HepG2 (cell line): ENCODE results near the gene RPL22L1. TPM values are rescaled to one million over a fixed set of nuclear protein-coding genes. Genes with fewer than 3 reads are reported as not detected.

Experiments used
- BRD4 ChIP-seq: sonication (generic); formaldehyde crosslinking; IDR thresholded peaks from 2 replicates; pipeline ENCODE4 v1.4.0; 2020; ENCODE audit warnings: missing genetic modification reagents
- BRF2 ChIP-seq: sonication (generic); formaldehyde crosslinking; IDR thresholded peaks from 2 replicates; pipeline ENCODE4 v1.8.1; 2022; ENCODE audit warnings: mild to moderate bottlenecking, missing genetic modification reagents
- EED ChIP-seq: sonication (generic); formaldehyde crosslinking; IDR thresholded peaks from 2 replicates; pipeline ENCODE4 v1.5.0; 2020; ENCODE audit warnings: mild to moderate bottlenecking, missing genetic modification reagents
- ETV5 ChIP-seq: IDR thresholded peaks from 2 replicates; pipeline ENCODE4 v1.6.1; 2018; ENCODE audit warnings: missing biosample characterization, missing genetic modification reagents, inconsistent platforms, borderline replicate concordance
- IKZF1 ChIP-seq: fragments of 450-650 bp; IDR thresholded peaks from 2 replicates; pipeline ENCODE4 v1.7.1; 2016
- MED8 ChIP-seq: sonication (generic); formaldehyde crosslinking; IDR thresholded peaks from 2 replicates; pipeline ENCODE4 v1.8.1; 2023; ENCODE audit warnings: mild to moderate bottlenecking, missing genetic modification reagents; ENCODE audit not compliant: insufficient replicate concordance
- MIXL1 ChIP-seq: IDR thresholded peaks from 2 replicates; pipeline ENCODE4 v1.6.1; 2016
- NR2F1 ChIP-seq, 2 experiments: fragments of 450-650 bp in 1 of 2; formaldehyde crosslinking in 1 of 2; IDR thresholded peaks; 2 replicates each; pipeline versions ENCODE4 v1.5.0 to v1.6.1; 2016 to 2020; ENCODE audit warnings: mild to moderate bottlenecking in 1 of 2, missing compliant biosample characterization in 1 of 2, missing genetic modification reagents in 1 of 2, moderate library complexity in 1 of 2
- PHF5A ChIP-seq: IDR thresholded peaks from one replicate; pipeline ENCODE4 v1.6.1; 2018; ENCODE audit warnings: low read depth, missing genetic modification reagents; ENCODE audit not compliant: unreplicated experiment
- SP140L ChIP-seq: sonication (generic); formaldehyde crosslinking; IDR thresholded peaks from 2 replicates; pipeline ENCODE4 v1.4.0; 2020; ENCODE audit warnings: missing genetic modification reagents, borderline replicate concordance
- ZBTB26 ChIP-seq: IDR thresholded peaks from 2 replicates; pipeline ENCODE4 v1.6.1; 2016; ENCODE audit warnings: missing compliant biosample characterization, missing genetic modification reagents, borderline replicate concordance
- ZHX1 ChIP-seq: sonication (generic); formaldehyde crosslinking; IDR thresholded peaks from 2 replicates; pipeline ENCODE4 v1.8.1; 2022; ENCODE audit warnings: low read depth, mild to moderate bottlenecking, missing genetic modification reagents
- ZNF407 ChIP-seq: sonication (generic); formaldehyde crosslinking; IDR thresholded peaks from one replicate; pipeline ENCODE4 v1.5.1; 2020; ENCODE audit warnings: mild to moderate bottlenecking, missing genetic modification reagents; ENCODE audit errors: not compliant biosample characterization
- ZNF850 ChIP-seq: sonication (generic); formaldehyde crosslinking; conservative IDR thresholded peaks from 2 replicates; pipeline ENCODE4 v1.9.0; 2021; ENCODE audit warnings: mild to moderate bottlenecking, missing genetic modification reagents
- ZSCAN12 ChIP-seq: sonication (generic); formaldehyde crosslinking; IDR thresholded peaks from 2 replicates; pipeline ENCODE4 v1.9.0; 2021; ENCODE audit warnings: mild to moderate bottlenecking, missing genetic modification reagents
- polyA plus RNA-seq, 8 experiments: library from polyadenylated mRNA; depleted of rRNA in 3 of 8; stranded (reverse) in 7 of 8; unstranded in 1 of 8; fragments of >200 nt; fragmentation: Illumina TruSeq in 4 of 8; extraction: Trizol in 4 of 8; gene quantifications; 2 replicates each; pipeline versions ENCODE4 v1.2.1 to v1.2.3, GENCODE V29; 2011 to 2016; ENCODE audit warnings: low read depth in 4 of 8, missing spikeins in 1 of 8, mixed read lengths in 1 of 8; ENCODE audit not compliant: insufficient read depth in 1 of 8
- total RNA-seq, 5 experiments: library from RNA; depleted of rRNA; stranded (reverse); fragments of >200 nt; fragmentation: Illumina TruSeq; extraction: Trizol; gene quantifications; 2 replicates each; pipeline ENCODE4 v1.2.3, GENCODE V29; 2016; ENCODE audit warnings: low read depth in 1 of 5

Gene RPL22L1
- total and polyA plus RNA-seq, 2 of the 13 experiments (the other 11 are each of a cell fraction or from before 2014, with no cell fraction given), result 42.7 to 152 TPM

GRCh38 chr3:170869645-170870593 is at the start of gene RPL22L1 (continued):
- TF ChIP-seq BRF2 (CRISPR knock-in tag), result peak; percentile 82; the same call in 1 of the 2 replicates
- TF ChIP-seq IKZF1, result no peak
- no peak; the same call in 1 of the 2 replicates for TF ChIP-seq ZHX1
- no peak; the same call in 1 of the 2 replicates for TF ChIP-seq BRD4 (CRISPR knock-in tag)
- TF ChIP-seq PHF5A (CRISPR knock-in tag), result no peak
- no peak for TF ChIP-seq ZBTB26 (CRISPR knock-in tag)
- TF ChIP-seq ZSCAN12 (CRISPR knock-in tag), result no peak
- TF ChIP-seq ETV5 (CRISPR knock-in tag), result peak; percentile 83
- peak; percentile 86 for TF ChIP-seq EED (CRISPR knock-in tag)
- TF ChIP-seq MED8 (CRISPR knock-in tag), result peak; percentile 70
- TF ChIP-seq ZNF850, result no peak
- TF ChIP-seq MIXL1 (CRISPR knock-in tag), result peak; percentile 82
- TF ChIP-seq SP140L (CRISPR knock-in tag), result no peak
- TF ChIP-seq ZNF407 (CRISPR knock-in tag), result peak; percentile 59
- TF ChIP-seq NR2F1 (CRISPR knock-in tag; IDR thresholded peaks at IDR 0.05), result no peak
